Measurements from ENCODE around the gene TRIO. TPM values are rescaled to one million over a fixed set of nuclear protein-coding genes. Genes with fewer than 3 reads are reported as not detected.

TRIO gene
- total and polyA plus RNA-seq, 7 donors = 18.5 to 77.5 (median 35.0) TPM

- peaks cover 0 to 39% of the 10 kb centered on the region in 2 donors for H3K36me3 ChIP-seq (ENCODE audit: insufficient read depth in 1 of 2, low read depth in 1 of 2)
- DNase-seq (no peak), ATAC-seq (peak in 2 of 4 donors; percentile 39 to 58)
- no peak overlapping the region for H3K4me3 ChIP-seq
- peak overlapping the region; percentile 18 for H3K27ac ChIP-seq
- no peaks in the 10 kb centered on the region for H3K27me3 ChIP-seq (ENCODE audit: insufficient read depth in 3 of 3, low read length in 2 of 3)
- intact Hi-C loops (cut with DNase I) = no loop called here
- H3K9me3 ChIP-seq = no peaks in the 10 kb centered on the region
- H3K4me1 ChIP-seq = peaks cover 50% of the 10 kb centered on the region
- no peak for TF ChIP-seq CTCF (IDR thresholded peaks at IDR 0.05)
- WGBS, 3 donors = 55 to 71% (median 55%) methylated on average over 3 of the region's 3 CpGs
Measured at GRCh38 chr5:14302330-14302729, 159.2 kb downstream of the TRIO start.

GRCh38 chr5:14305045-14305444 is 161.9 kb downstream of the TRIO start:
- peaks cover 0 to 32% of the 10 kb centered on the region in 2 donors for H3K36me3 ChIP-seq (ENCODE audit: insufficient read depth in 1 of 2, low read depth in 1 of 2)
- WGBS, 3 donors = 76 to 87% (median 78%) methylated on average over 7 of the region's 7 CpGs
- no peak overlapping the region for H3K27ac ChIP-seq
- no peak overlapping the region for H3K4me3 ChIP-seq
- ATAC-seq (peak; percentile 86 to 92 (median 90)), DNase-seq (no peak)
- H3K4me1 ChIP-seq = peaks cover 24% of the 10 kb centered on the region
- no peaks in the 10 kb centered on the region for H3K27me3 ChIP-seq (ENCODE audit: insufficient read depth in 3 of 3, low read length in 2 of 3)
- no peak for TF ChIP-seq CTCF (IDR thresholded peaks at IDR 0.05)
- intact Hi-C loops (cut with DNase I) = no loop called here
- H3K9me3 ChIP-seq = no peaks in the 10 kb centered on the region

- intact Hi-C loops (cut with DNase I) = no loop called here
- 83 to 92% (median 92%) methylated on average over 2 of the region's 2 CpGs for WGBS, 3 donors
- Histone ChIP-seq H3K4me3 (no peak overlapping the region), H3K36me3 (ENCODE audit: insufficient read depth in 1 of 2, low read depth in 1 of 2) (peaks cover 2 to 40% of the 10 kb centered on the region in 2 donors), H3K9me3 (no peaks in the 10 kb centered on the region), H3K27ac (no peak overlapping the region), H3K27me3 (ENCODE audit: insufficient read depth in 3 of 3, low read length in 2 of 3) (no peaks in the 10 kb centered on the region), H3K4me1 (peaks cover 19% of the 10 kb centered on the region)
- TF ChIP-seq CTCF (IDR thresholded peaks at IDR 0.05) = no peak
- ATAC-seq (no peak), DNase-seq (no peak)
Measured at GRCh38 chr5:14306329-14306815, 163.2 kb downstream of the TRIO start.

GRCh38 chr5:14308384-14309154 is 165.4 kb downstream of the TRIO start:
- ATAC-seq (no peak), DNase-seq (no peak)
- WGBS, 3 donors = 97 to 100% (median 98%) methylated on average over 5 of the region's 5 CpGs
- no peak for TF ChIP-seq CTCF (IDR thresholded peaks at IDR 0.05)
- Histone ChIP-seq H3K27ac (no peak overlapping the region), H3K4me1 (peaks cover 10% of the 10 kb centered on the region), H3K9me3 (no peaks in the 10 kb centered on the region), H3K36me3 (ENCODE audit: insufficient read depth in 1 of 2, low read depth in 1 of 2) (peaks cover 4 to 49% of the 10 kb centered on the region in 2 donors), H3K27me3 (ENCODE audit: insufficient read depth in 3 of 3, low read length in 2 of 3) (no peaks in the 10 kb centered on the region), H3K4me3 (no peak overlapping the region)
- intact Hi-C loops (cut with DNase I) = no loop called here

Measured in psoas muscle (tissue), 8 donors.